ENCODE measurements around the gene UGT1A4. TPM values are rescaled to one million over a fixed set of nuclear protein-coding genes. Genes with fewer than 3 reads are reported as not detected.

The UGT1A4 gene
- total and polyA plus RNA-seq, 2 donors (not counting 3 experiments of a cell fraction or from before 2014, with no cell fraction given), result not detected

DNA sequence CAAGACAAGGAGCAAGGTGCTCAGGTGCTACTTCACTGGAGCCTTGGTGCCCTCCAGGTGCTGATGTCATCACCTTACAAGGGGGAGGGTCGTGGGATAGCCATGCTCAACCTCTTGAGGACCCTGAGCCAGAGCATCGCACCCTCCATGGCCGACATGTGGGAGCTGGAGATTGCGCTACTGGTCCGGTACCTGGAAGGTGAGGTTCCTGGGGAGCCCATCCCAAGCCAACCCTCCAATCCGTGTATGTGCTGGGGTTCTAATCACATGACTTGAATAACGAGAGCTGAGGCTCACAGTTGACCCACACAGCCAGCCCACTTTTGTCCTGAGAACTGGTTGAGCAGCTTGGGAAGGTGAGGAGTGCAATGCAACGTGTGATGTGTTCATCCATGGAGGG lies 85.5 kb downstream of the UGT1A4 start:
- no peak for DNase-seq (ENCODE audit: low read depth, low spot score)
- no peak for FAIRE-seq
- Histone ChIP-seq H3K27me3 (ENCODE audit: control insufficient read depth in 2 of 2, insufficient read depth in 2 of 2, low read length in 2 of 2) (no peaks in the 10 kb centered on the region), H4K20me1 (replicated peaks; ENCODE audit: control insufficient read depth, extremely low read depth, insufficient read depth, low read length) (no peaks in the 10 kb centered on the region), H3K9ac (replicated peaks; ENCODE audit: extremely low read depth, insufficient read depth, low read length) (no peak overlapping the region), H2AFZ (ENCODE audit: low read depth, low read length) (no peak overlapping the region), H3K9me3 (replicated peaks; ENCODE audit: control insufficient read depth, insufficient read depth, low read length) (no peaks in the 10 kb centered on the region), H3K36me3 (ENCODE audit: control insufficient read depth in 2 of 2, extremely low read depth in 1 of 2, insufficient read depth in 2 of 2, low read length in 2 of 2) (no peaks in the 10 kb centered on the region), H3K79me2 (ENCODE audit: control insufficient read depth, insufficient read depth, low read length) (no peaks in the 10 kb centered on the region), H3K4me1 (ENCODE audit: control insufficient read depth, extremely low read depth, insufficient read depth, low read length) (no peaks in the 10 kb centered on the region), H3K9me1 (replicated peaks; ENCODE audit: control insufficient read depth, extremely low read depth, insufficient read depth, low read length) (no peaks in the 10 kb centered on the region), H3K4me2 (ENCODE audit: insufficient read depth, low read length) (no peak overlapping the region), H3K27ac (ENCODE audit: insufficient read depth, low read depth, low read length) (no peak overlapping the region), H3K4me3 (replicated peaks in 1 of 3; ENCODE audit: insufficient read depth in 1 of 3, low read depth in 1 of 3, low read length in 3 of 3) (no peak overlapping the region)
- ChIA-PET CTCF (no interaction called here), POLR2A (no interaction called here)
- dilution Hi-C loops (cut with MboI; ENCODE audit: extremely low pct_ligation_motif_present, low sequenced_read_pairs) (no loop called here), intact Hi-C loops (cut with micrococcal nuclease) (no loop called here)
- no peak for TF ChIP-seq POLR2AphosphoS5 (IDR thresholded peaks at IDR 0.05; ENCODE audit: insufficient read depth, low read depth, low read length)
- TF ChIP-seq, protein P1, sequence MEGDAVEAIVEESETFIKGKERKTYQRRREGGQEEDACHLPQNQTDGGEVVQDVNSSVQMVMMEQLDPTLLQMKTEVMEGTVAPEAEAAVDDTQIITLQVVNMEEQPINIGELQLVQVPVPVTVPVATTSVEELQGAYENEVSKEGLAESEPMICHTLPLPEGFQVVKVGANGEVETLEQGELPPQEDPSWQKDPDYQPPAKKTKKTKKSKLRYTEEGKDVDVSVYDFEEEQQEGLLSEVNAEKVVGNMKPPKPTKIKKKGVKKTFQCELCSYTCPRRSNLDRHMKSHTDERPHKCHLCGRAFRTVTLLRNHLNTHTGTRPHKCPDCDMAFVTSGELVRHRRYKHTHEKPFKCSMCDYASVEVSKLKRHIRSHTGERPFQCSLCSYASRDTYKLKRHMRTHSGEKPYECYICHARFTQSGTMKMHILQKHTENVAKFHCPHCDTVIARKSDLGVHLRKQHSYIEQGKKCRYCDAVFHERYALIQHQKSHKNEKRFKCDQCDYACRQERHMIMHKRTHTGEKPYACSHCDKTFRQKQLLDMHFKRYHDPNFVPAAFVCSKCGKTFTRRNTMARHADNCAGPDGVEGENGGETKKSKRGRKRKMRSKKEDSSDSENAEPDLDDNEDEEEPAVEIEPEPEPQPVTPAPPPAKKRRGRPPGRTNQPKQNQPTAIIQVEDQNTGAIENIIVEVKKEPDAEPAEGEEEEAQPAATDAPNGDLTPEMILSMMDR (IDR thresholded peaks at IDR 0.05; ENCODE audit: extremely low read depth in 1 of 2, insufficient read depth in 1 of 2, low read depth in 1 of 2, low read length in 2 of 2), result no peak
- no peak for TF ChIP-seq MAX (IDR thresholded peaks at IDR 0.05; ENCODE audit: insufficient read depth, insufficient read length)
- no peak for TF ChIP-seq EZH2 (IDR thresholded peaks at IDR 0.05; ENCODE audit: borderline replicate concordance, low read depth, low read length, severe bottlenecking)
- no peak for TF ChIP-seq FOS (IDR thresholded peaks at IDR 0.05; ENCODE audit: borderline replicate concordance, insufficient read depth, low read length)
- TF ChIP-seq JUN (IDR thresholded peaks at IDR 0.05; ENCODE audit: borderline replicate concordance, insufficient read depth, insufficient read length, low read depth), result no peak
- no peak for TF ChIP-seq POLR2A (IDR thresholded peaks at IDR 0.05; ENCODE audit: low read depth, low read length)
- TF ChIP-seq MYC (IDR thresholded peaks at IDR 0.05; ENCODE audit: low read depth, low read length), result no peak
- no peak for TF ChIP-seq GATA2 (IDR thresholded peaks at IDR 0.05; ENCODE audit: insufficient read depth, insufficient read length, low read depth, low read length)
- no TSS peak for BruUV-seq (replicated peaks)

All from endothelial cell of umbilical vein (primary cell).